Upper lobe of left lung (tissue), 4 donors: Measurements from ENCODE around the gene SEMA7A.

Source experiments
- CTCF ChIP-seq, 6 experiments: fragments of 450-650 bp in 4 of 6; fragments of 200-600 bp in 2 of 6; sonication (generic) in 2 of 6; IDR thresholded peaks; one replicate each; pipeline ENCODE4 v1.5.1; 2016 to 2019; ENCODE audit warnings: antibody characterized with exemption in 6 of 6
- POLR2A ChIP-seq, 4 donors: fragments of 450-650 bp; IDR thresholded peaks; one replicate each; pipeline ENCODE4 v1.5.1; 2016 to 2017; ENCODE audit warnings: antibody characterized with exemption in 4 of 4, mild to moderate bottlenecking in 2 of 4
- POLR2AphosphoS5 ChIP-seq, 2 donors: sonication (generic); formaldehyde crosslinking; IDR thresholded peaks; one replicate each; pipeline ENCODE4 v1.5.1; 2017; ENCODE audit warnings: antibody characterized with exemption in 2 of 2

GRCh38 chr15:74414081-74414580 is 19.6 kb downstream of the SEMA7A start:
- TF ChIP-seq CTCF (IDR thresholded peaks at IDR 0.05) (no peak), POLR2A (IDR thresholded peaks at IDR 0.05) (no peak), POLR2AphosphoS5 (IDR thresholded peaks at IDR 0.05) (no peak)
